ENCODE results near the gene OCLN.
"Not testable (repeated sequence)": the region's sequence is repeated elsewhere in the genome, so short reads cannot be mapped to it uniquely, and the experiment has no call there.

DNA sequence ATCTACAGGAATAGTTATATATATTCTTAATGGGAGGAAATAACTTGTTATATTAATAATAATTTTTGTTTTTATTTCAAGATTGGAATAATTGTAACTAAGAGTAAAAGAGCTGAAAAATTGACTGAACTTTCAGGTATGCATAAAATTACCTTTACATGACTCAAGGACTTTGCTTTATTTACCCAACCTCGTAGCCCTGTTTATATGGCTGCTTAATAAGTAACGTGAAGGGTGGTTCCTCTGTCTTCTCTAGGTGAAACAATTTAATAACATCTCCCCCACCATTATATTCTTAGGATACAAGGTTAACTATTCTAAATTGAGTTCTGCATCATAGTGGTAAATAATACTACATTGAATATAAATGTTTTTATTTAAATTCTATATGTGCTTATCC, 75.5 kb downstream of the OCLN start:
- TF ChIP-seq JUNB (IDR thresholded peaks at IDR 0.05; ENCODE audit: unreplicated experiment); POLR2AphosphoS5 (IDR thresholded peaks at IDR 0.05; ENCODE audit: low read depth): not testable (repeated sequence)
- TF ChIP-seq, protein P1, sequence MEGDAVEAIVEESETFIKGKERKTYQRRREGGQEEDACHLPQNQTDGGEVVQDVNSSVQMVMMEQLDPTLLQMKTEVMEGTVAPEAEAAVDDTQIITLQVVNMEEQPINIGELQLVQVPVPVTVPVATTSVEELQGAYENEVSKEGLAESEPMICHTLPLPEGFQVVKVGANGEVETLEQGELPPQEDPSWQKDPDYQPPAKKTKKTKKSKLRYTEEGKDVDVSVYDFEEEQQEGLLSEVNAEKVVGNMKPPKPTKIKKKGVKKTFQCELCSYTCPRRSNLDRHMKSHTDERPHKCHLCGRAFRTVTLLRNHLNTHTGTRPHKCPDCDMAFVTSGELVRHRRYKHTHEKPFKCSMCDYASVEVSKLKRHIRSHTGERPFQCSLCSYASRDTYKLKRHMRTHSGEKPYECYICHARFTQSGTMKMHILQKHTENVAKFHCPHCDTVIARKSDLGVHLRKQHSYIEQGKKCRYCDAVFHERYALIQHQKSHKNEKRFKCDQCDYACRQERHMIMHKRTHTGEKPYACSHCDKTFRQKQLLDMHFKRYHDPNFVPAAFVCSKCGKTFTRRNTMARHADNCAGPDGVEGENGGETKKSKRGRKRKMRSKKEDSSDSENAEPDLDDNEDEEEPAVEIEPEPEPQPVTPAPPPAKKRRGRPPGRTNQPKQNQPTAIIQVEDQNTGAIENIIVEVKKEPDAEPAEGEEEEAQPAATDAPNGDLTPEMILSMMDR (conservative IDR thresholded peaks at IDR 0.05; ENCODE audit: low read depth in 2 of 2) = not testable (repeated sequence)

All from GM23338 (cell line).